H9 (cell line): ENCODE data around the gene RBM19. TPM values are rescaled to one million over a fixed set of nuclear protein-coding genes. Genes with fewer than 3 reads are reported as not detected.
A peak's percentile ranks its signal among the peaks of the same experiment; 100 is the strongest.

Experiments
- DNase-seq: peaks from one replicate; pipeline ENCODE4 v3.0.0-alpha.2; 2017
- H2AFZ ChIP-seq: one replicate; pipeline ENCODE4 v1.6.1; 2013; ENCODE audit warnings: mild to moderate bottlenecking, low read length, control low read depth, moderate library complexity
- H2AK5ac ChIP-seq: 2 replicates; pipeline ENCODE4 v1.6.1; 2013; ENCODE audit warnings: low read length, control low read depth, mixed read lengths; ENCODE audit not compliant: insufficient read length
- H2BK120ac ChIP-seq: one replicate; pipeline ENCODE4 v1.6.1; 2013; ENCODE audit warnings: low read depth, mild to moderate bottlenecking, low read length, control low read depth, inconsistent platforms; ENCODE audit not compliant: poor library complexity, severe bottlenecking
- H2BK12ac ChIP-seq: 2 replicates; pipeline ENCODE4 v1.6.1; 2013; ENCODE audit warnings: low read length, control low read depth, mixed read lengths, low read depth; ENCODE audit not compliant: insufficient read length
- H2BK15ac ChIP-seq: 2 replicates; pipeline ENCODE4 v1.6.1; 2013; ENCODE audit warnings: low read depth, low read length, control low read depth
- H2BK20ac ChIP-seq: one replicate; pipeline ENCODE4 v1.6.1; 2013; ENCODE audit warnings: low read depth, mild to moderate bottlenecking, low read length, control low read depth, inconsistent platforms; ENCODE audit not compliant: poor library complexity, severe bottlenecking
- H2BK5ac ChIP-seq: 2 replicates; pipeline ENCODE4 v1.6.1; 2013; ENCODE audit warnings: low read length, control low read depth, mixed read lengths; ENCODE audit not compliant: insufficient read length
- H3K14ac ChIP-seq: 2 replicates; pipeline ENCODE4 v1.6.1; 2013; ENCODE audit warnings: low read length, control low read depth; ENCODE audit not compliant: insufficient read depth
- H3K18ac ChIP-seq: 2 replicates; pipeline ENCODE4 v1.6.1; 2013; ENCODE audit warnings: low read depth, mild to moderate bottlenecking, mixed read lengths, low read length, control low read depth; ENCODE audit not compliant: insufficient read length
- H3K23ac ChIP-seq: 2 replicates; pipeline ENCODE4 v1.6.1; 2013; ENCODE audit warnings: low read length, control low read depth, mixed read lengths, low read depth; ENCODE audit not compliant: insufficient read length
- H3K23me2 ChIP-seq: 2 replicates; pipeline ENCODE4 v1.6.1; 2013; ENCODE audit warnings: low read depth, mild to moderate bottlenecking, mixed read lengths, low read length, control low read depth; ENCODE audit not compliant: insufficient read length, poor library complexity, severe bottlenecking
- H3K27ac ChIP-seq: 2 replicates; pipeline ENCODE4 v1.5.1; 2013; ENCODE audit warnings: low read length, control low read depth, mixed read lengths, low read depth; ENCODE audit not compliant: insufficient read length
- H3K27me3 ChIP-seq: 2 replicates; pipeline ENCODE4 v1.6.1; 2013; ENCODE audit warnings: low read length, control low read depth, inconsistent platforms; ENCODE audit not compliant: insufficient read depth
- H3K4ac ChIP-seq: 2 replicates; pipeline ENCODE4 v1.6.1; 2013; ENCODE audit warnings: low read depth, mild to moderate bottlenecking, control low read depth, inconsistent platforms, low read length, moderate library complexity
- H3K4me1 ChIP-seq: 2 replicates; pipeline ENCODE4 v1.6.1; 2013; ENCODE audit warnings: low read length, control low read depth, inconsistent platforms; ENCODE audit not compliant: insufficient read depth
- H3K4me2 ChIP-seq: 2 replicates; pipeline ENCODE4 v1.6.1; 2013; ENCODE audit warnings: low read length, control low read depth, mixed read lengths; ENCODE audit not compliant: insufficient read length, insufficient read depth
- H3K56ac ChIP-seq: 2 replicates; pipeline ENCODE4 v1.6.1; 2013; ENCODE audit warnings: low read depth, mild to moderate bottlenecking, mixed read lengths, low read length, control low read depth; ENCODE audit not compliant: insufficient read length
- H3K79me1 ChIP-seq: 2 replicates; pipeline ENCODE4 v1.6.1; 2013; ENCODE audit warnings: low read depth, mild to moderate bottlenecking, moderate library complexity, low read length, control low read depth, inconsistent platforms; ENCODE audit not compliant: insufficient read depth, poor library complexity, severe bottlenecking
- H3K79me2 ChIP-seq: 2 replicates; pipeline ENCODE4 v1.6.1; 2013; ENCODE audit warnings: low read length, control low read depth, inconsistent platforms; ENCODE audit not compliant: insufficient read depth
- H3K9ac ChIP-seq: 2 replicates; pipeline ENCODE4 v1.6.1; 2013; ENCODE audit warnings: low read length, control low read depth, mixed read lengths; ENCODE audit not compliant: insufficient read length; ENCODE audit errors: extremely low read depth
- H3K9me3 ChIP-seq: one replicate; pipeline ENCODE4 v1.6.1; 2013; ENCODE audit warnings: low read depth, low read length, inconsistent platforms; ENCODE audit not compliant: control insufficient read depth
- H3T11ph ChIP-seq: one replicate; pipeline ENCODE4 v1.6.1; 2013; ENCODE audit warnings: mild to moderate bottlenecking, low read length, control low read depth, inconsistent platforms
- H4K20me1 ChIP-seq: one replicate; pipeline ENCODE4 v1.6.1; 2013; ENCODE audit not compliant: control insufficient read depth, insufficient read length, insufficient read depth
- H4K5ac ChIP-seq: 2 replicates; pipeline ENCODE4 v1.6.1; 2013; ENCODE audit warnings: low read depth, mild to moderate bottlenecking, mixed read lengths, low read length, control low read depth; ENCODE audit not compliant: insufficient read length
- H4K8ac ChIP-seq: replicated peaks from 2 replicates; pipeline ENCODE4 v1.6.1; 2013; ENCODE audit warnings: low read length, control low read depth, mixed read lengths, low read depth; ENCODE audit not compliant: insufficient read length
- H4K91ac ChIP-seq: 2 replicates; pipeline ENCODE4 v1.6.1; 2013; ENCODE audit warnings: low read depth, mild to moderate bottlenecking, moderate library complexity, mixed read lengths, low read length, control low read depth; ENCODE audit not compliant: insufficient read length
- H3K27ac Mint-ChIP-seq, 3 experiments: 2 replicates in 2 of 3; 3 replicates in 1 of 3; pipeline ENCODE4 v1.8.0; 2020 to 2021; ENCODE audit warnings: mixed read lengths in 3 of 3, mild to moderate bottlenecking in 1 of 3, moderate library complexity in 1 of 3
- H3K27me3 Mint-ChIP-seq: 2 replicates; pipeline ENCODE4 v1.8.0; 2021; ENCODE audit warnings: low read depth, mild to moderate bottlenecking, moderate library complexity, mixed read lengths
- H3K36me3 Mint-ChIP-seq, 3 experiments: 2 replicates in 2 of 3; 3 replicates in 1 of 3; pipeline ENCODE4 v1.8.0; 2020 to 2021; ENCODE audit warnings: low read depth in 3 of 3, mixed read lengths in 3 of 3; ENCODE audit not compliant: insufficient read depth in 1 of 3
- H3K4me1 Mint-ChIP-seq, 2 experiments: 2 replicates each; pipeline ENCODE4 v1.8.0; 2020; ENCODE audit warnings: mixed read lengths in 2 of 2
- H3K4me3 Mint-ChIP-seq, 2 experiments: 2 replicates in 1 of 2; 3 replicates in 1 of 2; pipeline ENCODE4 v1.8.0; 2020 to 2021; ENCODE audit warnings: mild to moderate bottlenecking in 2 of 2, mixed read lengths in 2 of 2, moderate library complexity in 1 of 2
- H3K9me3 Mint-ChIP-seq, 2 experiments: 2 replicates in 1 of 2; 3 replicates in 1 of 2; pipeline ENCODE4 v1.8.0; 2020; ENCODE audit warnings: mild to moderate bottlenecking in 2 of 2, mixed read lengths in 2 of 2, moderate library complexity in 1 of 2
- WGBS: extraction: QIAGEN DNeasy Blood & Tissue Kit; methylation state at CpG from one replicate; pipeline ENCODE4 v1.1.7; 2013; ENCODE audit warnings: missing lambda C conversion rate, low lambda C conversion rate, mixed read lengths; ENCODE audit not compliant: insufficient read length; ENCODE audit errors: extremely low coverage; 5-methylcytosine and 5-hydroxymethylcytosine counted together
- total RNA-seq: library from RNA; stranded (reverse); gene quantifications from 2 replicates; pipeline ENCODE4 v1.2.1, GENCODE V29; 2021
- TF ChIP-seq, protein P1 (sequence below): fragments of 200-600 bp; sonication (generic); conservative IDR thresholded peaks from 3 replicates; pipeline ENCODE4 v1.8.0; 2021; ENCODE audit warnings: antibody characterized with exemption, mild to moderate bottlenecking

Gene RBM19
- total RNA-seq, 1 experiment from 2014 or later: 32.2 TPM

DNA sequence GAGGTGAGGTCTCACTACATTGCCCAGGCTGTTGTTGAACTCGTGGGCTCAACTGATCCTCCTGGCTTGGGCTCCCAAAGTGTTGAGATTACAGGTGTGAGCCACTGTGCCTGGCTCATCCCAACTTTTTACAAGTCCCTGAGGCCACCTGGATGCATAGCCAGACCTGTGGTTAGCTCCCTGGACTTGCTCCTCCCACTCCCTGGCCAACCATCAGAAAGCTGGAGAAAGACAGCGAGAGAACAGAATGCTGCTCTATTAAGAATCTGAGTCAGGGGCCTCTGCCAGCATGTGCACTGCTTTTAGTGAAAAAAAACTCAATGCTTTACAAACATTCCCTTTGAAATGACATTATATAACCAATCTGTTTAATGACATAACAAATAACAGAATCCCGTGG, 78.2 kb downstream of the RBM19 start:
- Histone ChIP-seq H2BK12ac (no peak overlapping the region), H4K91ac (no peak overlapping the region), H3K79me2 (no peaks in the 10 kb centered on the region), H3K27me3 (no peaks in the 10 kb centered on the region), H3K23ac (no peak overlapping the region), H3K4me1 (no peaks in the 10 kb centered on the region), H2AFZ (no peak overlapping the region), H3K23me2 (no peaks in the 10 kb centered on the region), H2BK20ac (no peak overlapping the region), H4K8ac (no peak overlapping the region), H2BK120ac (no peak overlapping the region), H3K56ac (no peak overlapping the region), H3K4ac (no peak overlapping the region), H2BK5ac (no peak overlapping the region), H4K20me1 (peaks cover 3% of the 10 kb centered on the region), H3K4me2 (no peak overlapping the region), H4K5ac (no peak overlapping the region), H3K18ac (no peak overlapping the region), H3K79me1 (no peaks in the 10 kb centered on the region), H3K9ac (no peak overlapping the region), H3K14ac (no peak overlapping the region), H3T11ph (no peak overlapping the region), H2AK5ac (no peak overlapping the region), H3K9me3 (no peaks in the 10 kb centered on the region), H2BK15ac (no peak overlapping the region), H3K27ac (no peak overlapping the region)
- DNase-seq: no peak
- peaks cover 15 to 22% (median 20%) of the 10 kb centered on the region in 3 experiments; a peak in 6 of 7 replicates for H3K36me3 Mint-ChIP-seq
- no peak overlapping the region for H3K4me3 Mint-ChIP-seq
- H3K9me3 Mint-ChIP-seq: peaks cover 7 to 14% of the 10 kb centered on the region in 2 experiments; a peak in 4 of 5 replicates
- TF ChIP-seq, protein P1, sequence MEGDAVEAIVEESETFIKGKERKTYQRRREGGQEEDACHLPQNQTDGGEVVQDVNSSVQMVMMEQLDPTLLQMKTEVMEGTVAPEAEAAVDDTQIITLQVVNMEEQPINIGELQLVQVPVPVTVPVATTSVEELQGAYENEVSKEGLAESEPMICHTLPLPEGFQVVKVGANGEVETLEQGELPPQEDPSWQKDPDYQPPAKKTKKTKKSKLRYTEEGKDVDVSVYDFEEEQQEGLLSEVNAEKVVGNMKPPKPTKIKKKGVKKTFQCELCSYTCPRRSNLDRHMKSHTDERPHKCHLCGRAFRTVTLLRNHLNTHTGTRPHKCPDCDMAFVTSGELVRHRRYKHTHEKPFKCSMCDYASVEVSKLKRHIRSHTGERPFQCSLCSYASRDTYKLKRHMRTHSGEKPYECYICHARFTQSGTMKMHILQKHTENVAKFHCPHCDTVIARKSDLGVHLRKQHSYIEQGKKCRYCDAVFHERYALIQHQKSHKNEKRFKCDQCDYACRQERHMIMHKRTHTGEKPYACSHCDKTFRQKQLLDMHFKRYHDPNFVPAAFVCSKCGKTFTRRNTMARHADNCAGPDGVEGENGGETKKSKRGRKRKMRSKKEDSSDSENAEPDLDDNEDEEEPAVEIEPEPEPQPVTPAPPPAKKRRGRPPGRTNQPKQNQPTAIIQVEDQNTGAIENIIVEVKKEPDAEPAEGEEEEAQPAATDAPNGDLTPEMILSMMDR: no peak
- WGBS: no CpG with 5 or more reads among the region's 3 CpGs
- peaks cover 13 to 26% of the 10 kb centered on the region in 2 experiments for H3K4me1 Mint-ChIP-seq
- no peaks in the 10 kb centered on the region for H3K27me3 Mint-ChIP-seq
- peak overlapping the region in 2 of 3 experiments; percentile 7 to 22; a peak in 2 of 7 replicates for H3K27ac Mint-ChIP-seq
